Osteoblast (primary cell): ENCODE data around the gene ADGRE2. TPM values are rescaled to one million over a fixed set of nuclear protein-coding genes. Genes with fewer than 3 reads are reported as not detected.

Source experiments
- DNase-seq: peaks from one replicate; pipeline ENCODE4 v3.0.0; 2011; ENCODE audit warnings: low spot score, mixed read lengths; ENCODE audit not compliant: insufficient read length; ENCODE audit errors: missing footprints
- H2AFZ ChIP-seq: 2 replicates; pipeline ENCODE4 v1.6.0; 2011; ENCODE audit warnings: mild to moderate bottlenecking, low read length
- H3K27ac ChIP-seq: 2 replicates; pipeline ENCODE4 v1.5.1; 2011; ENCODE audit warnings: mild to moderate bottlenecking, low read depth, low read length, moderate library complexity
- H3K27me3 ChIP-seq: 2 replicates; pipeline ENCODE4 v1.6.0; 2012; ENCODE audit warnings: mild to moderate bottlenecking, control low read depth, inconsistent platforms, low read length, moderate library complexity; ENCODE audit not compliant: insufficient read depth
- H3K36me3 ChIP-seq: 2 replicates; pipeline ENCODE4 v1.5.1; 2011; ENCODE audit warnings: mild to moderate bottlenecking, low read length, control low read depth, moderate library complexity; ENCODE audit not compliant: insufficient read depth
- H3K4me1 ChIP-seq: 2 replicates; pipeline ENCODE4 v1.5.1; 2011; ENCODE audit warnings: mild to moderate bottlenecking, low read length, control low read depth, moderate library complexity; ENCODE audit not compliant: insufficient read depth
- H3K4me2 ChIP-seq: 2 replicates; pipeline ENCODE4 v1.6.0; 2011; ENCODE audit warnings: mild to moderate bottlenecking, low read length; ENCODE audit not compliant: insufficient read depth
- H3K4me3 ChIP-seq: fragments of 200-600 bp; sonication (generic); 3 replicates; pipeline ENCODE4 v1.5.1; 2012; ENCODE audit warnings: mild to moderate bottlenecking, low read length, inconsistent platforms; ENCODE audit not compliant: insufficient read depth
- H3K79me2 ChIP-seq: 2 replicates; pipeline ENCODE4 v1.6.0; 2012; ENCODE audit warnings: mild to moderate bottlenecking, low read length, control low read depth, inconsistent platforms; ENCODE audit not compliant: insufficient read depth
- H3K9me3 ChIP-seq: 2 replicates; pipeline ENCODE4 v1.5.1; 2011; ENCODE audit warnings: low read depth, low read length, control low read depth
- H4K20me1 ChIP-seq: 2 replicates; pipeline ENCODE4 v1.6.0; 2012; ENCODE audit warnings: mild to moderate bottlenecking, low read length, control low read depth; ENCODE audit not compliant: insufficient read depth
- CTCF ChIP-seq: IDR thresholded peaks from 2 replicates; pipeline ENCODE4 v1.5.1; 2011; ENCODE audit warnings: mild to moderate bottlenecking, low read depth, low read length, moderate library complexity; ENCODE audit errors: extremely low read depth
- total RNA-seq: library from RNA; depleted of rRNA; stranded (reverse); fragments of >200 nt; gene quantifications from 2 replicates; pipeline ENCODE4 v1.2.3, GENCODE V29; 2012

The ADGRE2 gene
- total RNA-seq, 1 donor: 0.72 TPM

GRCh38 chr19:14746886-14747285 lies 31.5 kb downstream of the ADGRE2 start:
- Histone ChIP-seq H3K36me3 (no peaks in the 10 kb centered on the region), H3K9me3 (peaks cover 2% of the 10 kb centered on the region), H3K4me1 (no peaks in the 10 kb centered on the region), H3K79me2 (no peaks in the 10 kb centered on the region), H4K20me1 (no peaks in the 10 kb centered on the region), H3K4me2 (no peak overlapping the region), H3K27ac (no peak overlapping the region), H3K27me3 (no peaks in the 10 kb centered on the region), H2AFZ (no peak overlapping the region), H3K4me3 (no peak overlapping the region)
- DNase-seq: no peak
- TF ChIP-seq CTCF: no peak

- no peaks in the 10 kb centered on the region for H3K9me3 ChIP-seq
- no peak overlapping the region for H3K27ac ChIP-seq
- no peak overlapping the region for H3K4me3 ChIP-seq
- H3K27me3 ChIP-seq: no peaks in the 10 kb centered on the region
- no peak for TF ChIP-seq CTCF
- H2AFZ ChIP-seq: no peak overlapping the region
- H3K36me3 ChIP-seq: no peaks in the 10 kb centered on the region
- no peaks in the 10 kb centered on the region for H3K4me1 ChIP-seq
- H4K20me1 ChIP-seq: no peaks in the 10 kb centered on the region
- no peak overlapping the region for H3K4me2 ChIP-seq
- no peak for DNase-seq
- no peaks in the 10 kb centered on the region for H3K79me2 ChIP-seq
Measured at GRCh38 chr19:14735915-14736314, 42.4 kb downstream of the ADGRE2 start.

GRCh38 chr19:14733574-14733973 lies 44.8 kb downstream of the ADGRE2 start:
- no peak overlapping the region for H3K4me3 ChIP-seq
- H3K4me1 ChIP-seq: no peaks in the 10 kb centered on the region
- H3K79me2 ChIP-seq: no peaks in the 10 kb centered on the region
- no peak for TF ChIP-seq CTCF
- H4K20me1 ChIP-seq: no peaks in the 10 kb centered on the region
- DNase-seq: no peak
- no peak overlapping the region for H2AFZ ChIP-seq
- no peaks in the 10 kb centered on the region for H3K36me3 ChIP-seq
- no peak overlapping the region for H3K27ac ChIP-seq
- no peaks in the 10 kb centered on the region for H3K27me3 ChIP-seq
- H3K4me2 ChIP-seq: no peak overlapping the region
- no peaks in the 10 kb centered on the region for H3K9me3 ChIP-seq

- no peak for DNase-seq
- Histone ChIP-seq H3K79me2 (no peaks in the 10 kb centered on the region), H4K20me1 (no peaks in the 10 kb centered on the region), H3K4me1 (no peaks in the 10 kb centered on the region), H3K27ac (no peak overlapping the region), H3K9me3 (no peaks in the 10 kb centered on the region), H3K4me3 (no peak overlapping the region), H3K4me2 (no peak overlapping the region), H2AFZ (no peak overlapping the region), H3K36me3 (no peaks in the 10 kb centered on the region), H3K27me3 (no peaks in the 10 kb centered on the region)
- TF ChIP-seq CTCF: no peak
Measured at GRCh38 chr19:14732510-14732909, 45.9 kb downstream of the ADGRE2 start.
